Activated naive CD8-positive, alpha-beta T cell treated with anti-CD3 and anti-CD28 coated beads, Interleukin-2, amount 10 ng/mL, durations not matched to agents 7 days and 5 days (primary cell): ENCODE results near the gene CYTH4. TPM values are rescaled to one million over a fixed set of nuclear protein-coding genes. Genes with fewer than 3 reads are reported as not detected.

Experiments
- ATAC-seq: fragments of 150-1000 bp; cut with Tn5 transposase; one replicate; pipeline ENCODE4 v1.10.0; 2021; ENCODE audit warnings: low read depth, moderate library complexity
- POLR2A ChIA-PET: fragments of 350-600 bp; sonication (Branson Sonifier 250); formaldehyde crosslinking; loops from one replicate; lab custom pipeline; 2021; ENCODE audit warnings: antibody characterized with exemption; lab: Charles Lee
- DNase-seq: peaks from one replicate; pipeline ENCODE4 v3.0.0; 2021
- H3K27ac Mint-ChIP-seq: one replicate; pipeline ENCODE4 v1.8.0; 2022; ENCODE audit warnings: mild to moderate bottlenecking, mixed read lengths
- H3K27me3 Mint-ChIP-seq: one replicate; pipeline ENCODE4 v1.8.0; 2022; ENCODE audit warnings: mild to moderate bottlenecking, moderate library complexity, mixed read lengths
- H3K36me3 Mint-ChIP-seq: one replicate; pipeline ENCODE4 v1.8.0; 2021; ENCODE audit warnings: mild to moderate bottlenecking, mixed read lengths
- H3K4me1 Mint-ChIP-seq: one replicate; pipeline ENCODE4 v1.8.0; 2021; ENCODE audit warnings: mixed read lengths
- H3K4me3 Mint-ChIP-seq: one replicate; pipeline ENCODE4 v1.8.0; 2022; ENCODE audit warnings: mild to moderate bottlenecking, moderate library complexity, mixed read lengths
- H3K9me3 Mint-ChIP-seq: one replicate; pipeline ENCODE4 v1.8.0; 2021; ENCODE audit warnings: mixed read lengths
- total RNA-seq, 2 experiments: library from RNA; stranded (reverse); gene quantifications; one replicate each; pipeline ENCODE4 v1.2.3, GENCODE V29; 2021

Gene CYTH4
- total RNA-seq, 2 experiments from 2014 or later: 149 to 157 TPM

DNA sequence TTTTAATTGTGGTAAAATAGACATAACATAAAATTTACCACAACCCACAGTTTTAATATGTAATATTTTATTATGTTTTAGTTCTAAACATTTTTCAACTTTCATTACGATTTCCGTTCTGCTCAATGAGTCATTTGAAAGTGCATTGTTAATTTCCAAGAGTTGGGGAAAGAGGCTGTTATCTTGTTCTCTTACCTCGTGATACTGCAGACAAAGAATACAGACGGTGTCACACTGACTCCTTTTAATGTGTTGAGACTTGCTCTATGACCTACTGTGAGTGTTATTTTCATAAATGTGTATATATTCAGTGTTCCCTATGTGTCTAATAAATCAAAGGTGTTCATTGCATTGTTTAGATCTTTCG is 27.5 kb upstream of the CYTH4 start:
- Mint-ChIP-seq H3K36me3 (no peaks in the 10 kb centered on the region), H3K27me3 (peaks cover 9% of the 10 kb centered on the region), H3K27ac (no peak overlapping the region), H3K9me3 (no peaks in the 10 kb centered on the region), H3K4me1 (peaks cover 23% of the 10 kb centered on the region), H3K4me3 (no peak overlapping the region)
- ATAC-seq (no peak), DNase-seq (no peak)
- POLR2A ChIA-PET: interaction anchor here (1.9 to 2.4 kb wide), 2 partner anchors 10 to 13 kb away, joined by 7 to 9 read pairs; partner anchors contain the start of gene RAC2

GRCh38 chr22:37255558-37256006 is 26.7 kb upstream of the CYTH4 start:
- DNase-seq: no peak
- H3K27me3 Mint-ChIP-seq: peaks cover 9% of the 10 kb centered on the region
- no peak for ATAC-seq
- peaks cover 25% of the 10 kb centered on the region for H3K4me1 Mint-ChIP-seq
- H3K9me3 Mint-ChIP-seq: no peaks in the 10 kb centered on the region
- H3K4me3 Mint-ChIP-seq: no peak overlapping the region
- POLR2A ChIA-PET: interaction anchor here (0.7 to 2.4 kb wide), 3 partner anchors 11 to 54 kb away, joined by 3 to 9 read pairs (median 7); partner anchors contain the start of gene RAC2
- H3K36me3 Mint-ChIP-seq: no peaks in the 10 kb centered on the region
- H3K27ac Mint-ChIP-seq: no peak overlapping the region

DNA sequence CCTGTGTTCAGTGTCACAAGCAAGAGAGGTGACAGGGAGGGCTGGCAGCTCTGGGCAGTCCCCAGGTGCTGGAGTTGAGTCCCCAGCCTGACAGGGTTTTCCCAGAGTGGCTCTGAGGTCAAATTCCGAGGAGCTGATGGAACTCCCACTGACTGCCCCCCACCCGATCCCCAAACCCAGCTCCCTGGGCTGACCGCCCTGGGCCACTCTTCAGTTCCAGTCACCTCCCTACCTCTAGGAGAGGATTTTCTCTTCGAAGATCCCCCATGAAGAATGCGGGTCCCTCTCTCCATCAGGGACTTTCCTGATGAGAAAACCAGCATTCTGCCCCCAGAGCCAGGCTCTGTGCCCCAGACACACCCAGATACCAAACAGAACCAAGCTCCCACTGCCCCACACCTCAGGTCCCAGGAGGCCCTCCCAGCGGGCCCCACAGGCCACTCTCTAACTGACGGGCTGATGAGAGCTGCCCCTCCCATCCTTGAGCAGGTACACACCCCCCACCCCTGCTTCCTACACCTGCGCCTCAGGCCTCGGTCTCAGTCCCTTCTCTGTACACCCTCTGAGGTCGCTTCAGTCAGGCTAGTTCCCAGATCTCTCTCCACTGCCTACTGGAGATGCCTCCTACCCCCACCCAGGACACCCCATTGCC is 26.1 kb upstream of the CYTH4 start:
- Mint-ChIP-seq H3K27ac (no peak overlapping the region), H3K4me1 (peaks cover 31% of the 10 kb centered on the region), H3K4me3 (no peak overlapping the region), H3K36me3 (no peaks in the 10 kb centered on the region), H3K27me3 (peaks cover 9% of the 10 kb centered on the region), H3K9me3 (no peaks in the 10 kb centered on the region)
- DNase-seq: peak; percentile 20
- POLR2A ChIA-PET: interaction anchor here (0.7 to 2.4 kb wide), 4 partner anchors 11 to 54 kb away, joined by 3 to 9 read pairs (median 6); partner anchors contain the start of gene RAC2
- ATAC-seq: no peak

DNA sequence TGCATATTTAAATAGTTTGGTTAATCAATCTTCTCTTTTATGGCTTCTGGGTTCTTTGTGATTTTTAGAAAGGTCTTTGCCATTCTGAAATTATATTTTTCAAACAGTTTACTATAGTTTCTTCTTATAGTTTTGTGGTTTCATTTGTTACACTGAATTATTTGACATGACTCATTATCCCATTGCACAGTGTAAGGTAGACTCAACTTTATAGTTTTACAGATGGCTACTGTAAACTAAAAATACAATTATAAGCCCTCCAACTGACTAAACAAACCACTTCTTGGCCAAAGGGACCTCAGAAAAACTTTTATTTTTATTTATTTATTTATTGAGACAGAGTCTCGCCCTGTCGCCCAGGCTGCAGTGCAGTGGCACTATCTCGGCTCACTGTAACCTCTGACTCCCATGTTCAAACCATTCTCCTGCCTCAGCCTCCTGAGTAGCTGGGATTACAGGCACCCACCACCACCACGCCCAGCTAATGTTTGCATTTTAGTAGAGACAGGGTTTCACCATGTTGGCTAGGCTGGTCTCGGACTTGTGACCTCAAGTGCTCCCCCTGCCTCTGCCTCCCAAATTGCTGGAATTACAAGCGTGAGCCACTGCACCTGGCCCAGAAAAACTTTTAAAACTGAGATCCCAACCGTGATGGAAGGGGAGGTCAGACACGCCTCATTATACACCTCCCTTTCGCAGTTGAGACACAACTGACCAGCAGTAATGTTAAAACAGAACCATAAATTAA is 24.1 kb upstream of the CYTH4 start:
- H3K9me3 Mint-ChIP-seq: no peaks in the 10 kb centered on the region
- no peaks in the 10 kb centered on the region for H3K36me3 Mint-ChIP-seq
- peaks cover 30% of the 10 kb centered on the region for H3K4me1 Mint-ChIP-seq
- POLR2A ChIA-PET: interaction anchor here (3.5 kb wide), 1 partner anchor 15 kb away, joined by 46 read pairs; the partner anchor contains the start of gene RAC2
- H3K27me3 Mint-ChIP-seq: peaks cover 9% of the 10 kb centered on the region
- no peak overlapping the region for H3K4me3 Mint-ChIP-seq
- ATAC-seq: no peak
- DNase-seq: no peak
- no peak overlapping the region for H3K27ac Mint-ChIP-seq

GRCh38 chr22:37258753-37259401 is 23.4 kb upstream of the CYTH4 start:
- peaks cover 27% of the 10 kb centered on the region for H3K4me1 Mint-ChIP-seq
- DNase-seq (peak; percentile 15), ATAC-seq (no peak)
- H3K9me3 Mint-ChIP-seq: peaks cover 2% of the 10 kb centered on the region
- POLR2A ChIA-PET: interaction anchor here (2.3 to 3.5 kb wide), 2 partner anchors 15 to 19 kb away, joined by 9 to 46 read pairs; partner anchors contain the start of gene RAC2
- no peaks in the 10 kb centered on the region for H3K36me3 Mint-ChIP-seq
- H3K4me3 Mint-ChIP-seq: no peak overlapping the region
- no peak overlapping the region for H3K27ac Mint-ChIP-seq
- H3K27me3 Mint-ChIP-seq: peaks cover 9% of the 10 kb centered on the region

DNA sequence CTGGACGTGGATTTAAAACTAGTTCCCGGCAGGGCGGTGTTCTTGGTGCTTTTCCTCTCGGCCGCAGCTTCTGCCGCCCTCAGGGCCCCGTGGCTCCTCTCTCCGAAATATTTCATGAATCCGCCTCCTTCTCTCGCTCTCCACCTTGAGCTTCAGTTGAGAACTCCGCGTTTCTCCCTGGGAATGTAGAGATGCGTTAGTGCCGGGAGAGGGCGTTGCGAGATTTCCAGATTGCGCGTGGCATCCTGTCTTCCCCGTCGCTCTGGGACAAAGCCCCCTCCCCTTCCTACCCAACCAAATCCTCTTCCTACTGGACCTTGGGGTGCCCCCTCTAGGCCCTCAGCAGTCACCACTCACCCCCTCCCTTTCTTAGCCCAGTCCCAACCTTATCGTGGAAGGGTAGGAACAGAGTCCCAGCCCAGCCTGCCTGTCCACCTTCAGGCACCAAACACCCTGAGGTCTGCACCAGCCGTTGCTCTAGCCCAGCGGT is 22.7 kb upstream of the CYTH4 start:
- ATAC-seq: peak; percentile 34
- peak overlapping the region; percentile 54 for H3K27ac Mint-ChIP-seq
- H3K27me3 Mint-ChIP-seq: peaks cover 7% of the 10 kb centered on the region
- H3K36me3 Mint-ChIP-seq: no peaks in the 10 kb centered on the region
- POLR2A ChIA-PET: interaction anchor here (0.6 to 3.5 kb wide), 5 partner anchors 16 to 213 kb away, joined by 4 to 46 read pairs (median 9); partner anchors contain the start of gene RAC2
- H3K4me1 Mint-ChIP-seq: peaks cover 26% of the 10 kb centered on the region
- H3K4me3 Mint-ChIP-seq: peak overlapping the region; percentile 21
- DNase-seq: peak; percentile 35
- peaks cover 8% of the 10 kb centered on the region for H3K9me3 Mint-ChIP-seq

DNA sequence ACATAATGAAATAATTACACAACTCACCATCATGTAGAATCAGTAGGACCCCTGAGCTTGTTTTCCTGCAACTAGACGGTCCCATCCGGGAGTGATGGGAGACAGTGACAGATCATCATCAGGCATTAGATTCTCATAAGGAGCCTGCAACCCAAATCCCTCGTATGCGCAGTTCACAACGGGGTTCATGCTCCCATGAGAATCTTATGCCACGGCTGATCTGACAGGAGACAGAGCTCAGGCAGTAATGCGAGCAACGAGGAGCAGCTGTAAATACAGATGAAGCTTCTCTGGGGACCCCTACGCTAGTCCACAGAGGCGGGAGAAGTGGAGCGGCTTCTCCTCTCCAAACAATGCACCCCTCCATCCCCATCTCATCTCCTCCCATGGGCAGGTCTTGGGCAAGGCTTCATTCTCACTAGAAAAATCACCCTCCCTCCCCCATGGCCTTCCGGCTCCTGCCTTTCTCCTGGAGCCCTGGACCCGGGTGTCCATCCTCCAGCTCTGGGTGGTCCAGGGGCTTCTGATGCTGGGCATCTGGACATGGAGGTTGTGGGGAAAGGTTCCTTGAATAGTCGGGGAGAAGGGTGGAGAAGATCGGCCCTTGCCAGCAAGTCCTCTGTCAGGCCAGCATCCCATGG is 22.0 kb upstream of the CYTH4 start:
- Mint-ChIP-seq H3K27me3 (peaks cover 7% of the 10 kb centered on the region), H3K4me3 (no peak overlapping the region), H3K36me3 (no peaks in the 10 kb centered on the region), H3K9me3 (peaks cover 9% of the 10 kb centered on the region), H3K4me1 (peaks cover 24% of the 10 kb centered on the region), H3K27ac (no peak overlapping the region)
- DNase-seq: peak; percentile 22
- ATAC-seq: no peak
- POLR2A ChIA-PET: interaction anchor here (0.6 to 3.5 kb wide), 8 partner anchors 13 to 214 kb away, joined by 3 to 46 read pairs (median 6); partner anchors contain the start of gene RAC2

- Mint-ChIP-seq H3K27ac (peak overlapping the region; percentile 39), H3K4me3 (peak overlapping the region; percentile 41), H3K36me3 (peaks cover 2% of the 10 kb centered on the region), H3K9me3 (peaks cover 9% of the 10 kb centered on the region), H3K4me1 (peaks cover 21% of the 10 kb centered on the region), H3K27me3 (peaks cover 7% of the 10 kb centered on the region)
- ATAC-seq (peak; percentile 52), DNase-seq (peak; percentile 68)
- POLR2A ChIA-PET: interaction anchor here (0.9 to 3.5 kb wide), 6 partner anchors 12 to 35 kb away, joined by 3 to 46 read pairs (median 8); partner anchors contain the start of gene RAC2
These were observed 21.4 kb upstream of the CYTH4 start for GRCh38 chr22:37260901-37261336.

DNA sequence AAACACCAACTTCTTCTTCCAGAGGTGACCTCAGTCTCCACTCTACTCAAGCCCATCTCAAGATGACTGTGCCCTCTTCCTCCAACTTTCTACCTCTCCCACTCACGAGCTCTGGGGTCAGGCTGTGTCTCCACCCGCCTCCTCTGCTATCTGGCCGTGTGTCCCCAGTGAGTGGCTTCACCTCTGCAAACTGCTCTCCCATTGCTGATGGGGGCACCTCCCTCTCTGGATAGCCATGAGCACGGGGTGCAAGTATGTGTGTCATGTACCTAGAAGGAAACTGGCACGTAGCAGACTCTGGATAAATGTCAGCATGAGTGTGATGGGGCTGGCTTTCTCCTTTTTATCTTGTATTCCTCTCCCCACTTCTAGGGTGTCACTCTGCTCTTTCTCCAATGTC is 20.0 kb upstream of the CYTH4 start:
- Mint-ChIP-seq H3K4me3 (no peak overlapping the region), H3K36me3 (peaks cover 2% of the 10 kb centered on the region), H3K27ac (no peak overlapping the region), H3K9me3 (peaks cover 9% of the 10 kb centered on the region), H3K27me3 (no peaks in the 10 kb centered on the region), H3K4me1 (peaks cover 30% of the 10 kb centered on the region)
- DNase-seq (peak; percentile 25), ATAC-seq (no peak)
- POLR2A ChIA-PET: interaction anchor here (1.1 kb wide), 1 partner anchor 20 kb away, joined by 3 read pairs; no protein-coding TSS in a partner anchor

GRCh38 chr22:37263966-37264887 is 18.1 kb upstream of the CYTH4 start:
- POLR2A ChIA-PET: interaction anchor here (0.8 to 1.4 kb wide), 2 partner anchors 20 to 35 kb away, joined by 3 to 7 read pairs; partner anchors contain the start of gene RAC2
- no peak for ATAC-seq
- Mint-ChIP-seq H3K36me3 (peaks cover 2% of the 10 kb centered on the region), H3K4me1 (peaks cover 35% of the 10 kb centered on the region), H3K27ac (no peak overlapping the region), H3K4me3 (no peak overlapping the region), H3K9me3 (peaks cover 9% of the 10 kb centered on the region), H3K27me3 (no peaks in the 10 kb centered on the region)
- peak; percentile 23 for DNase-seq

DNA sequence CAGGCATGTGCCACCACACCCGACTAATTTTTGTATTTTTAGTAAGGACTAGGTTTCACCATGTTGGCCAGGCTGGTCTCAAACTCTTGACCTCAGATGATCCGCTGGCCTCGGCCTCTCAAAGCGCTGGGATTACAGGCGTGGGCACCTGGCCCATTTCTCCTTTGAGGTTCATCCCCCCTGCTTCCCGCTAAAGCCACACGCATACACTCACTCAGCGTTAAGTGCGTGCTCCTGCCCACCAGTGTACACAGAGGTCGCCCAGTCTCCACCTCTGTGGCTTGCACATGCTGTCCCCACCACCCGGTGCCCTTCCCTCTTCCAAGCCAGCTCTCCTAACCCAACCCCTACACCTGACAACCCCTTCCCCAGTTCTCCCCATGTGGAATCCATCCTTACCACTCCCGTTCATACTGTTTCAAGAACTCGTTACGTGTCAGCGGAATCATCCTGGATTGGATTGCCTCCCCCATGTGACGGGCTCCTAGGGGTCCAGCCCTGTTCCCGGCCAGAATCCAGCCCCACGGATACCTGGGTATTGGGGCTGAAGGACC is 15.7 kb upstream of the CYTH4 start:
- ATAC-seq: peak; percentile 19
- peak overlapping the region; percentile 95 for H3K27ac Mint-ChIP-seq
- no peak for DNase-seq
- H3K36me3 Mint-ChIP-seq: peaks cover 2% of the 10 kb centered on the region
- H3K27me3 Mint-ChIP-seq: peaks cover 5% of the 10 kb centered on the region
- POLR2A ChIA-PET: interaction anchor here (1.5 to 2.7 kb wide), 3 partner anchors 21 to 47 kb away, joined by 8 to 21 read pairs (median 11); no protein-coding TSS in a partner anchor
- H3K4me1 Mint-ChIP-seq: peaks cover 37% of the 10 kb centered on the region
- peaks cover 9% of the 10 kb centered on the region for H3K9me3 Mint-ChIP-seq
- peak overlapping the region; percentile 83 for H3K4me3 Mint-ChIP-seq
